ENCODE measurements around the gene TMED7.
"Not testable (repeated sequence)": the region's sequence is repeated elsewhere in the genome, so short reads cannot be mapped to it uniquely, and the experiment has no call there.

The TMED7 gene

GRCh38 chr5:115625579-115626444 lies at the start of gene TMED7:
Gene TMED7 (minus strand): TSS chr5:115626036. CDS start chr5:115625792, 244 bp downstream.
- peak; percentile 100 for DNase-seq

- DNase-seq: not testable (repeated sequence)
Measured at GRCh38 chr5:115674782-115675181, 48.9 kb upstream of the TMED7 start.

- no peak for DNase-seq
Measured at GRCh38 chr5:115673596-115673995, 47.8 kb upstream of the TMED7 start.

- DNase-seq: no peak
Measured at GRCh38 chr5:115671939-115672338, 46.1 kb upstream of the TMED7 start.

- DNase-seq: no peak
Measured at GRCh38 chr5:115666023-115666422, 40.2 kb upstream of the TMED7 start.

GRCh38 chr5:115661563-115661962 lies 35.7 kb upstream of the TMED7 start:
- no peak for DNase-seq

- no peak for DNase-seq
Measured at GRCh38 chr5:115661101-115661500, 35.3 kb upstream of the TMED7 start.

GRCh38 chr5:115657881-115658233 lies 32.0 kb upstream of the TMED7 start:
- DNase-seq: no peak

- DNase-seq: no peak
Measured at GRCh38 chr5:115657125-115657880, 31.5 kb upstream of the TMED7 start.

GRCh38 chr5:115656404-115656803 lies 30.6 kb upstream of the TMED7 start:
- DNase-seq: no peak

GRCh38 chr5:115655994-115656393 lies 30.2 kb upstream of the TMED7 start:
- no peak for DNase-seq

- DNase-seq: no peak
Measured at GRCh38 chr5:115649541-115649940, 23.7 kb upstream of the TMED7 start.

GRCh38 chr5:115648056-115648455 lies 22.2 kb upstream of the TMED7 start:
- DNase-seq: no peak

GRCh38 chr5:115645386-115645785 lies 19.6 kb upstream of the TMED7 start:
- DNase-seq: not testable (repeated sequence)

GRCh38 chr5:115644046-115644445 lies 18.2 kb upstream of the TMED7 start:
- DNase-seq: no peak

- no peak for DNase-seq
Measured at GRCh38 chr5:115641948-115642347, 16.1 kb upstream of the TMED7 start.

- DNase-seq: no peak
Measured at GRCh38 chr5:115640274-115640673, 14.4 kb upstream of the TMED7 start.

GRCh38 chr5:115639377-115639776 lies 13.5 kb upstream of the TMED7 start:
- DNase-seq: no peak

- no peak for DNase-seq
Measured at GRCh38 chr5:115637507-115637906, 11.7 kb upstream of the TMED7 start.

GRCh38 chr5:115636008-115636407 lies 10.2 kb upstream of the TMED7 start:
- no peak for DNase-seq

- peak; percentile 84 for DNase-seq
Measured at GRCh38 chr5:115634343-115635132, 8.7 kb upstream of the TMED7 start.

GRCh38 chr5:115629903-115630302 lies 4.1 kb upstream of the TMED7 start:
- DNase-seq: no peak

- DNase-seq: no peak
Measured at GRCh38 chr5:115627295-115627865, 1.5 kb upstream of the TMED7 start.
